NCI-H146 (cell line): ENCODE measurements around the gene MT1E.
A peak's percentile ranks its signal among the peaks of the same experiment; 100 is the strongest.

Experiments
- DNase-seq: peaks from one replicate; lab custom pipeline; 2025; lab: John Stamatoyannopoulos, UW

The MT1E gene

GRCh38 chr16:56626685-56627084 is 1.1 kb downstream of the MT1E start:
- no peak for DNase-seq

- DNase-seq, result no peak
Observed at GRCh38 chr16:56628486-56629350, 3.1 kb downstream of the MT1E start.

GRCh38 chr16:56629531-56629930 is 4.0 kb downstream of the MT1E start:
- no peak for DNase-seq

DNA sequence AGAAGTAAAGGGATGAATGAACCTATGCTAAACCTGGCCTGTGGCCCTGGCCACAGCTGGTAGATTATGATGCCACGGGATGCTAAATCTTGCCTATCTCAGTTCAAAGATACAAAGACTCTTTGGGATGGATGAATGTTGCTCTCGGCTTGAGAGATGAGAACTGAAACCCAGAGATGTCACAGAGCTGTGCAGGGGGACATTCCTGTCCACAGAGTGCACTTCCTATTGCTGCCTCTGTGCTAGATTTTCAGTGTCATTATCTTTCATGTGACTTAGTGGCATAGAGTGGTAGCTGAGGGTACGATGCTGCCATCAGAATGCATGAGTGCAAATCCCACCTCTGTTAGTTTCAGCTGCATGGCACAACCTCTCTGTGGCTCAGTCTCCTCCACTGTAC is 4.6 kb downstream of the MT1E start:
- DNase-seq, result no peak

GRCh38 chr16:56631197-56631596 is 5.6 kb downstream of the MT1E start:
- no peak for DNase-seq

DNA sequence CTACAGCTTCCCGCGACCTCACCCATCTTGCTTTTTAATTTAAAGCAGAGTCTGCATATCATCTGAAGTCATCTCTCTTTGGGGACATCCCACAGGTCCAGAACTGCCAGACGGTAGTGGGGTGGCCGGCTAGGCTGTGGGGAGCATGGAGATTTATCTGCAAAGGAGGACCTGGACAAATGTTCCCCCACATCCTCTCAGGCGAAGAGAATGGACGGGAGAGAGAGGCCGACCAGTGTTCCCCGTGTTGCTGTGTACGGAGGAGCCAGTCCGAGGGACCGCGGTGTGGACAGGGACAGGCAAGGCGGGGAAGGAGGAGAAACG is 6.2 kb downstream of the MT1E start:
- no peak for DNase-seq

- peak; percentile 32 for DNase-seq
Observed at GRCh38 chr16:56632156-56632847, 6.7 kb downstream of the MT1E start, which contains the start of gene MT1M. Gene MT1M, plus strand, starts transcription at chr16:56632659. Its CDS starts 73 bp downstream, at chr16:56632732.

GRCh38 chr16:56632848-56633365 is 7.3 kb downstream of the MT1E start:
- DNase-seq, result no peak

DNA sequence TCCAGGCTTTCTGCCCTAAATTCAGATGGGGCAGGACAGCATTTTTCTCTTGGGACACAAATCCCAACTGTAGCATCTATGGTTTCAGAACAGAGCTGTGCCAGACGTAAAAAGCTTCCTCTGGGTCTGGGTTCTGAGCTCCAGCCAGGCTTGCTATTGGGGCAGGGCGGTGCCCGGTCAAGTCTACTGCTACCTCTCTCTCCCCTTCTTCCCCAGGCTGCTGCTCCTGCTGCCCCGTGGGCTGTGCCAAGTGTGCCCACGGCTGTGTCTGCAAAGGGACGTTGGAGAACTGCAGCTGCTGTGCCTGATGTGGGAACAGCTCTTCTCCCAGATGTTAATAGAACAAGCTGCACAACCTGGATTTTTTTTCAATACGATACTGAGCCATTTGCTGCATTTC is 8.0 kb downstream of the MT1E start:
- DNase-seq, result no peak

DNA sequence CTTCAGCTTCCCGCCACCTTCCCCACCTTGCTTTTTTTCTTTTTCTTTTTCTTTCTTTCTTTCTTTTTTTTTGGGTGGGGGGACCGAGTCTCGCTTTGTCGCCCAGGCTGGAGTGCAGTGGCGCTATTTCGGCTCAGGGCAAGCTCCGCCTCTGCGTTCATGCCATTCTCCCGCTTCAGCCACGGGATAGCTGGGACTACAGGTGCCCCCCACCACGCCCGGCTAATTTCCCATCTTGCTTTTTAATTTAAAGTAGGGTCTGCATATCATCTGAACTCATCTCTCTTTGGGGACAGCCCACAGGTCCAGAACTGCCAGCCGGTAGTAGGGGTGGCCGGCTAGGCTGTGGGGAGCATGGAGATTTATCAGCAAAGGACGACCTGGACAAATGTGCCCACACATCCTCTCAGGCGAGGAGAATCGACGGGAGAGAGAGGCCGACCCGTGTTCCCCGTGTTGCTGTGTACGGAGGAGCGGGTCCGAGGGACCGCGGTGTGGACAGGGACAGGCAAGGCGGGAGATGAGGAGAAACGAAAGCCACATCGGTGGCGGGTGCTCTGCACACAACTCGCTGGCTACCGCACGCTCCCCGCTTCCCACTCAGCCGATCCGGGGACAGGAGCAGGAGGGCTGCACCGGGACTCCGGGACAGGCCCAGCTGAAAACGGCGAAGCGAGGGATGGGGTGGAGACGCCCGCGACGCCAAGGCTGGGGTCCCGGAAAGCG is 9.3 kb downstream of the MT1E start:
- no peak for DNase-seq

DNA sequence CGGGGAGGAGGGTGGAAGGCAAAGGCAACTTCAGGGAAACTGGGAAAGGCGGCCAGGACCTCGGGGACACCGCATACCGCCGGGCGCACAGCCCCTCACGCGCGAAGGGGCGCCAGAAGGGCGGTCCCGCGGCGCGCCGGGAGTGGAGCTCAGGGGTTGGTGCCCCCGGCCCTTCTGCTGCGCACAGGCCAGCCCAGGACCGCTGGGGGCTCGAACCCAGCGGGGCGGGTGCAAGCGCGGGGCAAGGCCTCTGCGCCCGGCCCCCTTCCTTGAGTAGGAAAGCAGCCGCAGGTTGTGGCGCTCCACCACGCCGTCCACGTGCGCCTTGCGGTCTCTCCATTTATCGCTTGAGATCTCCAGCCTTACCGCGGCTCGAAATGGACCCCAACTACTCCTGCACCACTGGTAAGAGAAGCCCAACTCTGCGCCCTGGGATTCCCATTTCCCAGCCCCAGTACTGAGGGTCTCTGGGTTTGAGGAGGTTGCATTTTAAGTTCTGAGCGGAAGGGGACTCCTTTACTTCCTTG is 9.9 kb downstream of the MT1E start:
- DNase-seq, result no peak

DNA sequence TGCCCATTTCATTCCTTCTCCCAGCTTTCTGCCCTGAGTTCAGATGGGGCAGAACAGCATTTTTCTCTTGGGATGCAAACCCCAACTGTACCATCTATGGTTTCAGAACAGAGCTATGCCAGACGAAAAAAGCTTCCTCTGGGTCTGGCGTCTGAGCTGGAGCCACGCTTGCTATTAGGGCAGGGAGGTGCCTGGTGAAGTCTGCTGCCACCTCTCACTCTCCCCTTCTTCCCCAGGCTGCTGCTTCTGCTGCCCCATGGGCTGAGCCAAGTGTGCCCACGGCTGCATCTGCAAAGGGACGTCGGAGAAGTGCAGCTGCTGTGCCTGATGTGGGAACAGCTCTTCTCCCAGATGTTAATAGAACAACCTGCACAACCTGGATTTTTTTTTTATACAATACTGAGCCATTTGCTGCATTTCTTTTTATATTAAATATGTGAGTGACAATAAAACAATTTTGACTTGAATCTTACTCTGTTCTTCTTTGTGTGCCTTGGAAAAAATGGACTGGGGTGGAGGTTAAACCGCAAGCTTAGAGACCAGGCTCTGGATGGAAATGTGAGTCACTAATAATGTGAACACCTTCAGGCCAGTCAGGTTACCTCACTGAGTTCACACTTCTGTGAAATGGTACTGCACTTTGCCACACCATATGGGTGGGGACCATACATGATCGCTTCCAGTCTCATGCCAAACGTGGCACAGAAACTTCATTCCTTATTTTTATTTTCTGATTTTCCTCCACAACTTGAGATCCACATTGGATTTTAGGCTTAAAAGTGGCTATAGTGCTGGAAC is 11.2 kb downstream of the MT1E start:
- no peak for DNase-seq

- DNase-seq, result no peak
Observed at GRCh38 chr16:56637814-56638750, 12.5 kb downstream of the MT1E start, which contains the start of gene MT1A. Gene MT1A, plus strand, starts transcription at chr16:56638666. Its CDS starts 73 bp downstream, at chr16:56638739.

DNA sequence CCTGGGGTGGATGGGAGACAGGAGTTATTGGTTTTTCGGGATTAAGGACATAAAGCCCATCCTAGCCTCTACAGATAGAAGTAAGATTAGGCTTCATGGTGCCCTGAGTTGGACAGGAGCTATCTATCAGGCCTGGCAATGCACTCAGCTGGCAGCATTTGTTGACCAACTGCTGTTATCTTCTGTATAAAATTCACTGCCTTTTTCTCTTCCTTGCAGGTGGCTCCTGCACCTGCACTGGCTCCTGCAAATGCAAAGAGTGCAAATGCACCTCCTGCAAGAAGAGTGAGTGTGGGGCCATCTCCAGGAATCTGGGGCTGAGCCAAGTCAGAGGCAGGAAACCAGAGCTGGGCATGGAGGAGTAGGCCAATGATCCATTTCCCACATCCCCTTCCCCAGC is 13.5 kb downstream of the MT1E start:
- no peak for DNase-seq

DNA sequence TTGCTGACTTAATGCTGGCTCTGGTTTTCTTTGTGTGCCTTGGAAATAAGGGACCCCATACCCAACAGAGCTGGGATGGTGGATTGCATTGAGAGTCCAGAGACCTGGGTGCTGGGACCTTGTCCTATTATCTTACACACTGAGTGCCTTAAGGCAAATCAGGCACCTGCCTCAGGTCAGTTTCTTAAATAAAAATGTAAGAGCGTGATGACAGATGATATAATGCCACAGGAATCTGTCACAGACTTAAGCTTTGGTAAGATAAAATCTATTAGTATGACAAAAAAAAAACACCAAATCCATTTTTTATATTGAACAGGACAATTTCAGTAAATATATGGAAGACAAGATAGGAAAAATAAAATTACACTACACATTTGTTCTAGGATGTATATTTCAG is 14.5 kb downstream of the MT1E start:
- DNase-seq, result no peak

DNA sequence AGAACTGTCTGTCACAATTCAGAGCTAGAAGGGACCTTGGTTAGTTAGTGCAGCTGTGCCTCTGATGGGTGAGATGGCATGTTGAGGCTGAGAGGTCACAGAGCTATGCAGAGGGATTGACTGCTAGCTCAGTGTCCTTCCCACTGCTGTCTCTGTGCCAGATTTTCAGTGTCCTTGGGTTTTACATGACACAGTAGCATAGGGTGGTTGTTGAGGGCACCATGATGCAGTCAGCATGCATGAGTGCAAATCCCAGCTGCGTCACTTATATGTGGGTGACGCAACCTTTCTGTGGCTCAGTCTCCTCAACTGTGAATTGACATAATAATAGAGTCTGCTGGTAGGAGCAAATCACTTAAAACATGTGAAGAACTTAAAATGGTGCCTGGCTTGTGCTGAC is 15.6 kb downstream of the MT1E start:
- DNase-seq, result no peak

- DNase-seq, result no peak
Observed at GRCh38 chr16:56643080-56643778, 17.6 kb downstream of the MT1E start.

GRCh38 chr16:56643833-56644232 is 18.3 kb downstream of the MT1E start:
- DNase-seq, result no peak

GRCh38 chr16:56645311-56645710 is 19.7 kb downstream of the MT1E start:
- DNase-seq, result no peak

DNA sequence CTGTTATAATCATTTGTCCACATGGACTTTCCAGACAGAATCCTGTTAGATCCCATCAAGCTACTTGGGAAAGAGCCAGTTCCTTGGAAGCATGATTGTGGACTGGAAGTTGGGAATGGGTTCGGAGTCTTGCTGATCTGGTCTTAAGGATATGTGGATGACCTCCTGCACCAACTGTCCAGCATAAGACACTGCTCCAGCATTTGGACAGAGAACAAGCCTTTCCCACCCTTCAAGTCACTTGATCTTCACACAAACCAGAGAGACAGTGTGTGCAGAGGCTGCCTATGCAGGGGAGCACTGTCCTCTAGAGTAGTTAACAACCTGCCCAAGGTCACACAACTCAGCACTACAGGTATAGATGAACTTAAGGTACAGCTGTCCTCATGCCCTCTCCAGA is 20.3 kb downstream of the MT1E start:
- no peak for DNase-seq
